ENCODE results near the gene FBXL16. TPM values are rescaled to one million over a fixed set of nuclear protein-coding genes. Genes with fewer than 3 reads are reported as not detected.

Gene FBXL16
- total and polyA plus RNA-seq, 9 of the 15 experiments (the other 6 are each of a cell fraction or from before 2014, with no cell fraction given), result 0.21 to 8.2 (median 1.7) TPM

DNA sequence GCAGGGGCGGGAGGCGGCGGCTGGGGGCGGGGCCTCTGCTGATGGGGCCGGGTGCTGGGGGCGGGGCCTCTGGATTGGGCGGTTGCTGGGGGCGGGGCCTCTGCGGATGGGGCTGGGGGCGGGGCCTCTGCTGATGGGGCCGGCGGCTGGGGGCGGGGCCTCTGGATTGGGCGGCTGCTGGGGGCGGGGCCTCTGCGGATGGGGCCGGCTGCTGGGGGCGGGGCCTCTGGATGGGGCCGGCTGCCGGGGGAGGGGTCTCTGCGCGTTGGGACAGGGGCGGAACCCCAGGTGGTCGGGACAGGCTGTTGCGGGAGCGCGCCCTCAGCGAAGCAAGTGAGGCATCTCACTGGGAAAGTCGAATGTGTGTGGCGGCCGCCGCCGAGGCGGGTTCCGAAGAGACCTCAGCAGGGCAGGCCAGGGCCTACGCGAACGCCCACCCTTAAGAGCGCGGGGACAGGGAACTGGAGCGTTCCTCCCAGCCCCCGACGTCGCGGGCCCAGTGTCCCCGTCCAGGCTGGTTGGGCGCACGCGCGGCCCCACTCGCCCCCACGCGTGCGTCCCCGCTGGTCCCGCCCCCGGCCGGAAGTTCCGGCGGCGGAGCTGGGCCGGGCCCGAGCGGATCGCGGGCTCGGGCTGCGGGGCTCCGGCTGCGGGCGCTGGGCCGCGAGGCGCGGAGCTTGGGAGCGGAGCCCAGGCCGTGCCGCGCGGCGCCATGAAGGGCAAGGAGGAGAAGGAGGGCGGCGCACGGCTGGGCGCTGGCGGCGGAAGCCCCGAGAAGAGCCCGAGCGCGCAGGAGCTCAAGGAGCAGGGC is 25.6 kb downstream of the FBXL16 start, which contains the start of gene STUB1 (continued):
- no peak for TF ChIP-seq TAF7 (tag; IDR thresholded peaks at IDR 0.05)
- TF ChIP-seq, protein P1, sequence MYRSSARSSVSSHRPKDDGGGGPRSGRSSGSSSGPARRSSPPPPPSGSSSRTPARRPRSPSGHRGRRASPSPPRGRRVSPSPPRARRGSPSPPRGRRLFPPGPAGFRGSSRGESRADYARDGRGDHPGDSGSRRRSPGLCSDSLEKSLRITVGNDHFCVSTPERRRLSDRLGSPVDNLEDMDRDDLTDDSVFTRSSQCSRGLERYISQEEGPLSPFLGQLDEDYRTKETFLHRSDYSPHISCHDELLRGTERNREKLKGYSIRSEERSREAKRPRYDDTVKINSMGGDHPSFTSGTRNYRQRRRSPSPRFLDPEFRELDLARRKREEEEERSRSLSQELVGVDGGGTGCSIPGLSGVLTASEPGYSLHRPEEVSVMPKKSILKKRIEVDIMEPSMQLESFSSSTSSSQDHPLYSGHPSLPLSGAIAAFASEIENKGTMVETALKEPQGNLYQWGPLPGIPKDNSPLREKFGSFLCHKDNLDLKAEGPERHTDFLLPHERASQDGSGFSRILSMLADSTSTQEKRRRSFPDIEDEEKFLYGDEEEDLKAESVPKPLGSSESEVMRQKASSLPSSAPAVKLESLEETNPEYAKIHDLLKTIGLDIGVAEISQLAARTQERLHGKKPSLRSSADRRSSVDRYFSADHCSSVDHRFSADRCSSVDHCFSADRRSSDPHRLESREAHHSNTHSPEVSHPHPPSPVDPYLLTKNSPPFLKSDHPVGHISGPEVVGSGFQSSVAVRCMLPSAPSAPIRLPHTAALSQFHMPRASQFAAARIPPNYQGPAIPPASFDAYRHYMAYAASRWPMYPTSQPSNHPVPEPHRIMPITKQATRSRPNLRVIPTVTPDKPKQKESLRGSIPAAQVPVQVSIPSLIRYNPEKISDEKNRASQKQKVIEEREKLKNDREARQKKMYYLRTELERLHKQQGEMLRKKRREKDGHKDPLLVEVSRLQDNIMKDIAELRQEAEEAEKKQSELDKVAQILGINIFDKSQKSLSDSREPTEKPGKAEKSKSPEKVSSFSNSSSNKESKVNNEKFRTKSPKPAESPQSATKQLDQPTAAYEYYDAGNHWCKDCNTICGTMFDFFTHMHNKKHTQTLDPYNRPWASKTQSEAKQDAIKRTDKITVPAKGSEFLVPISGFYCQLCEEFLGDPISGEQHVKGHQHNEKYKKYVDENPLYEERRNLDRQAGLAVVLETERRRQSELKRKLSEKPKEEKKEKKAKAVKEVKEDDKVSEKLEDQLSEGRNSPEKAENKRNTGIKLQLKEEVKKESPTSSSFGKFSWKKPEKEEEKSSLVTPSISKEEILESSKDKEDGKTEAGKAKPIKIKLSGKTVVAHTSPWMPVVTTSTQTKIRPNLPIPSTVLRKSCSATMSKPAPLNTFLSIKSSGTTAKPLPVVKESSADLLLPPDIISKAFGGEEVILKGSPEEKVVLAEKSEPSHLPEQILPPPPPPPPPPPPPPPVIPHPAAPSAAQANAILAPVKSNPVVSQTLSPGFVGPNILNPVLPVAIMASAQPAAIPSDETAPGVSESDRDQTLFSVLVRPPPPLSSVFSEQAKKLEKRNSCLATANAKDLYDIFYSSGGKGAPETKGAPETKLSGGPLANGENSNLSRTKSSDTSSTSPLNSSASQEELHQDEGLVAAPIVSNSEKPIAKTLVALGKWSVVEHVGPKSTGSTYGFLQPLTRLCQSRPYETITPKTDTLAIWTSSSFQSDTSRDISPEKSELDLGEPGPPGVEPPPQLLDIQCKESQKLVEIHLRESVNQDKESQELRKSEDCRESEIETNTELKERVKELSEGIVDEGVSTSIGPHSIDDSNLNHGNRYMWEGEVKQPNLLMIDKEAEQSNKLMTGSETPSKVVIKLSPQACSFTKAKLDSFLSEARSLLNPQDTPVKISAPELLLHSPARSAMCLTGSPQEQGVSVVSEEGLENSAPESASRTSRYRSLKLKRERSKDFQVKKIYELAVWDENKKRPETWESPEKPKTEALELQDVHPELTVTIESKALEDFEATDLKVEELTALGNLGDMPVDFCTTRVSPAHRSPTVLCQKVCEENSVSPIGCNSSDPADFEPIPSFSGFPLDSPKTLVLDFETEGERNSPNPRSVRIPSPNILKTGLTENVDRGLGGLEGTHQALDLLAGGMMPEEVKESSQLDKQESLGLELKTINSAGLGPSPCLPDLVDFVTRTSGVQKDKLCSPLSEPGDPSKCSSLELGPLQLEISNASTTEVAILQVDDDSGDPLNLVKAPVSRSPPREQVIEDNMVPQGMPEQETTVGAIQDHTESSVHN (IDR thresholded peaks at IDR 0.05; ENCODE audit: borderline replicate concordance in 1 of 2, low read depth in 1 of 2), result no peak
- no peak; the same call in 1 of the 2 replicates for TF ChIP-seq POLR2A (conservative IDR thresholded peaks at IDR 0.05)
- TF ChIP-seq, protein P2, sequence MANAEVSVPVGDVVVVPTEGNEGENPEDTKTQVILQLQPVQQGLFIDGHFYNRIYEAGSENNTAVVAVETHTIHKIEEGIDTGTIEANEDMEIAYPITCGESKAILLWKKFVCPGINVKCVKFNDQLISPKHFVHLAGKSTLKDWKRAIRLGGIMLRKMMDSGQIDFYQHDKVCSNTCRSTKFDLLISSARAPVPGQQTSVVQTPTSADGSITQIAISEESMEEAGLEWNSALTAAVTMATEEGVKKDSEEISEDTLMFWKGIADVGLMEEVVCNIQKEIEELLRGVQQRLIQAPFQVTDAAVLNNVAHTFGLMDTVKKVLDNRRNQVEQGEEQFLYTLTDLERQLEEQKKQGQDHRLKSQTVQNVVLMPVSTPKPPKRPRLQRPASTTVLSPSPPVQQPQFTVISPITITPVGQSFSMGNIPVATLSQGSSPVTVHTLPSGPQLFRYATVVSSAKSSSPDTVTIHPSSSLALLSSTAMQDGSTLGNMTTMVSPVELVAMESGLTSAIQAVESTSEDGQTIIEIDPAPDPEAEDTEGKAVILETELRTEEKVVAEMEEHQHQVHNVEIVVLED (CRISPR knock-in tag; IDR thresholded peaks at IDR 0.05), result peak; percentile 61; the same call in 1 of the 2 replicates
- peak; percentile 71 for TF ChIP-seq RBBP5 (IDR thresholded peaks at IDR 0.05; ENCODE audit: borderline replicate concordance, insufficient read depth, low read length, poor library complexity, severe bottlenecking)
- no peak for TF ChIP-seq POLR2AphosphoS5 (IDR thresholded peaks at IDR 0.05; ENCODE audit: control insufficient read depth, insufficient read depth, low read depth, low read length)
- no peak for TF ChIP-seq CHD2 (IDR thresholded peaks at IDR 0.05; ENCODE audit: low read depth, low read length)
- TF ChIP-seq FUS (optimal IDR thresholded peaks at IDR 0.05; ENCODE audit: low read depth, low read length), result no peak
- 0 out of 2 replicates have a peak, but pooled peaks have one; percentile 25 for TF ChIP-seq JUN (IDR thresholded peaks at IDR 0.05; ENCODE audit: borderline replicate concordance, low read depth, low read length)
- no peak for TF ChIP-seq JUN (CRISPR knock-in tag; IDR thresholded peaks at IDR 0.05; ENCODE audit: borderline replicate concordance)
- TF ChIP-seq NFE2 (IDR thresholded peaks at IDR 0.05; ENCODE audit: low read depth), result no peak

Data from K562 (cell line).